AG09319 (cell line): Measurements from ENCODE around the gene AHCTF1.
"Not testable (repeated sequence)": the region's sequence is repeated elsewhere in the genome, so short reads cannot be mapped to it uniquely, and the experiment has no call there.

Experiments used
- DNase-seq: peaks from one replicate; pipeline ENCODE4 v3.0.0-alpha.2; 2010; ENCODE audit warnings: low read depth; ENCODE audit errors: extremely low read depth
- TF ChIP-seq, protein P1 (sequence below): IDR thresholded peaks from 2 replicates; pipeline ENCODE4 v1.5.1; 2011; ENCODE audit warnings: low read depth, mild to moderate bottlenecking, inconsistent platforms, low read length, moderate library complexity

The AHCTF1 gene

DNA sequence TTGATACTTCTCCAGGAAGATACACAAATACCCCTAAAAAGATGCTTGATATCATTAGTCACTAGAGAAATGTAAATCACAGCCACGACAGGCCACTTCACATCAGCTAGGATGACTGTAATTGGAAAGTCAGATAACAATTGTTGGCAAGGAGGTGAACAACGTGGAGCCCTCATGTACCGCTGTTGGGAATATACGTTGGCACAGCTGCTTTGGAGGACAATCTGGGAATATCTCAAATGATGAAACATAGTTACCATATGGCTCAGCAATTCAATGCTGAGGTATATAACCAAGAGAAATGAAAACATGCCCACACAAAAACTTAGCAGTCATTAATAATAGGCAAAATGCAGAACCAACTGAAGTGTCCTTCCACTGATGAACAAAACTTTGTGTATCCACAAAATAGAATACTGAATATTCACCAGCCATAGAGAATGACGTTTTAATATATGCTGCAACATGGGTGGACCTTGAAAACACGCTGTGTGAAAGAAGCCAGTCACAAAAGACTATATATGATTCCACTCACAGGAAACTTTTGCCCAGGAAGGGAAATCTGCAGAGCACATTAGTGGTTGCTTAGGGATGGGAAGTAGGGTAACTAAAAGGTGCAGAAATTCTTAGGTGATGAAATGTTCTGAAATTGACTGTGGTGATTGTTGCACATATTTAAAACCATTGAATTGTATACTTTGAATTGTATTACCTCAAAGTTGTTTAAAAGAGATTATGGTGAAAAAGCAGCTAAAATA, 95.4 kb downstream of the AHCTF1 start:
- DNase-seq: no peak
- TF ChIP-seq, protein P1, sequence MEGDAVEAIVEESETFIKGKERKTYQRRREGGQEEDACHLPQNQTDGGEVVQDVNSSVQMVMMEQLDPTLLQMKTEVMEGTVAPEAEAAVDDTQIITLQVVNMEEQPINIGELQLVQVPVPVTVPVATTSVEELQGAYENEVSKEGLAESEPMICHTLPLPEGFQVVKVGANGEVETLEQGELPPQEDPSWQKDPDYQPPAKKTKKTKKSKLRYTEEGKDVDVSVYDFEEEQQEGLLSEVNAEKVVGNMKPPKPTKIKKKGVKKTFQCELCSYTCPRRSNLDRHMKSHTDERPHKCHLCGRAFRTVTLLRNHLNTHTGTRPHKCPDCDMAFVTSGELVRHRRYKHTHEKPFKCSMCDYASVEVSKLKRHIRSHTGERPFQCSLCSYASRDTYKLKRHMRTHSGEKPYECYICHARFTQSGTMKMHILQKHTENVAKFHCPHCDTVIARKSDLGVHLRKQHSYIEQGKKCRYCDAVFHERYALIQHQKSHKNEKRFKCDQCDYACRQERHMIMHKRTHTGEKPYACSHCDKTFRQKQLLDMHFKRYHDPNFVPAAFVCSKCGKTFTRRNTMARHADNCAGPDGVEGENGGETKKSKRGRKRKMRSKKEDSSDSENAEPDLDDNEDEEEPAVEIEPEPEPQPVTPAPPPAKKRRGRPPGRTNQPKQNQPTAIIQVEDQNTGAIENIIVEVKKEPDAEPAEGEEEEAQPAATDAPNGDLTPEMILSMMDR: no peak

DNA sequence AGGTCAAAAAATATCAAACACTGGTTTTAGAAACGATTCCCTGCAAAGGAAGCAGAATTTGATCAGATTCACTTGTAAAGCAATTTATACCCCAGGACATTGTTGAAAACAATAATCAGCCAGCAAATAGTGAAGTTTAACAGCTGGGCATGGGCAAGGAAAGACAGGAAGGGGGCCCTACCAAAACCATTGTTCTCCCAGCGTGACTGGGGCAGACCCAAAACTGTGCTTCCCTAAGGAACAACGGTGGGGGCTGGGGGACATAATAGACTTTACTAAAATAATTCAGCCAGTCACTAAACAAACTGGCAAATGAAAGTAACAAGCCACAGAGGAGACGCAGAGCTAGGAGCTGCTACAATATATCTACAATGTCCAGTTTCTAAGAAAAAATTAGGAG, 100.2 kb downstream of the AHCTF1 start:
- TF ChIP-seq, protein P1: no peak
- DNase-seq: no peak

- DNase-seq: no peak
- TF ChIP-seq, protein P1: no peak
Observed at GRCh38 chr1:246828818-246829217, 102.9 kb downstream of the AHCTF1 start.

DNA sequence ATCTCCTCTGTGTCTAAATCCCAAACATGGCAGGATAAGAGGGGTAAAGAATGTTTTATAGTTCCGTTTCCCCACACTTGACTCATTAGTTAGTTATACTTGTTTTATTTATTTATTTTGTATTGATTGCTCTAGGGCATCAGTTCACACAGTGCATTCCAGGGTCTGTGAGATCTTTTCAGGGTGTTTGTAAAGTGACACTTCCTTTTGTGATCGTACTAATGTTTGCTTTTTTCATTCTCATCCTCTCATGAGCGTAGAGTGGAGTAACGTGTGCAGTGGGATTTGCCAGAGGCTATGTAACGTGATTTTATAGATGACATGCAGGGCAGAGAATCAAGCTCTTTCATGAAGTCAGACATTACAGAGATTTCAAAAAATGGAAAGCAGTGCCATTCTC, 104.4 kb downstream of the AHCTF1 start:
- no peak for DNase-seq

DNA sequence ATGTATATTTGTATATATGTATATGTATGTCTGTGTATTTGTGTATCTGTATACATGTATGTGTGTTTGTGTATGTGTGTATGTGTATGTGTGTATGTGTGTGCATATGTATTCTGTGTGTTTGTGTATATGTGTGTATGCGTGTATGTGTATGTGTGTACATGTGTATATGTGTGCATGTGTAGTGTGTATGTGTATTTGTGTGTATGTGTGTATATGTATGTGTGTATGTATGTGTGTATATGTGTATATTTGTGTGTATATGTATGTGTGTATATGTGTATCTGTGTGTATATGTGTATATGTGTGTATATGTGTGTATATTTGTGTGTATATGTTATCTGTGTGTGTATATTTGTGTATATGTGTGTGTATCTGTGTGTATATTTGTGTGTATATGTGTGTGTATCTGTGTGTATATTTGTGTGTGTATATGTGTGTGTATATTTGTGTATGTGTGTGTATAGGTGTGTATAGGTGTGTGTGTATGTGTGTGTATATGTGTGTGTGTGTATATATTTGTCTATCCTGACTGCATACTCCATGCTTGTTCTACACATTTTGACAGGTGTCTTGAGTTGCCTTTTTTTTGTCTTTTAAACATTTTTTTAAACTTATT, 106.1 kb downstream of the AHCTF1 start:
- no peak for DNase-seq
- TF ChIP-seq, protein P1: no peak

More for the DNA sequence above, 104.4 kb downstream of the AHCTF1 start:
- TF ChIP-seq, protein P1: no peak

DNA sequence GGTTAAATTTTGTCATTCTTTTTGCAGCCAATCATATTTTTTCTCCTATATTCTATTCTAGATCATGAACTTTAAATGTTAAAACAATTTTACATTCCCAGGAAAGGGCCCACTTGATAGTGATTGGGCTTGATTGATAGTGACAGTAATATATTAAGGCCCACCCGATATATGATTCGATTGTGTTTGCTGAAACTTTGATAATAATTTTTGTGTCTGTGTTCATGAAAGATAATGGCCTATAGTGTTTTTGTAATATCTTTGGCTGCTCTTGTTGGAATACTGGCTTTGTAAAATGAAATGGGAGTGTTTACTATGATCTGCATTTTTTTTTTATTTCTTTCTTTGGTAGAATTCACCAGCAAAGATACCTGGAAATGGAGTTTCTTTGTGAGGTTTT, 107.2 kb downstream of the AHCTF1 start:
- TF ChIP-seq, protein P1: no peak
- DNase-seq: no peak

- DNase-seq: not testable (repeated sequence)
Observed at GRCh38 chr1:246822154-246822553, 109.6 kb downstream of the AHCTF1 start.
